HG03571 (cell line): ENCODE measurements around the gene ELK4.

Experiments used
- ATAC-seq: cut with Tn5 transposase; IDR thresholded peaks from one replicate; pipeline ENCODE4 v1.9.1; 2021; ENCODE audit not compliant: unreplicated experiment

The ELK4 gene

DNA sequence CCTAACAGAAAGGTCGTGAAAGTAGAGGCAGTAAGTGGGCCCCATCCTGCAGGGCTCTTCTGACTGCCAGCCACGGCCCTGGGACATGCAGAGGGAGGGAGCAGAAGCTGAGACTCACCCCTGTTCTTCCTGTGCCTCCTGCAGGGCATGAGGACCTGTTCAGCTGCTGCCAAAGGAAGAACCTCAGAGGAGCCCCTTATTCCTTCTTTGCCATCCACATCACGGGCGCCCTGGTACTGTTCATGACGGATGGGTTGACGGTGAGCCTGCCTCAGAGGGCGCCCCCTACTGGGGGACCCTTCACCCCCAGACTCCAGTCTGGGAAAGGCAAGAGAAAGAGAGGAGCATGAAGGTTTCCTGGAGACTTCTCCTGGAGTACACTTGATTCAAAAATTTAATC, 47.1 kb downstream of the ELK4 start:
- ATAC-seq, result no peak

DNA sequence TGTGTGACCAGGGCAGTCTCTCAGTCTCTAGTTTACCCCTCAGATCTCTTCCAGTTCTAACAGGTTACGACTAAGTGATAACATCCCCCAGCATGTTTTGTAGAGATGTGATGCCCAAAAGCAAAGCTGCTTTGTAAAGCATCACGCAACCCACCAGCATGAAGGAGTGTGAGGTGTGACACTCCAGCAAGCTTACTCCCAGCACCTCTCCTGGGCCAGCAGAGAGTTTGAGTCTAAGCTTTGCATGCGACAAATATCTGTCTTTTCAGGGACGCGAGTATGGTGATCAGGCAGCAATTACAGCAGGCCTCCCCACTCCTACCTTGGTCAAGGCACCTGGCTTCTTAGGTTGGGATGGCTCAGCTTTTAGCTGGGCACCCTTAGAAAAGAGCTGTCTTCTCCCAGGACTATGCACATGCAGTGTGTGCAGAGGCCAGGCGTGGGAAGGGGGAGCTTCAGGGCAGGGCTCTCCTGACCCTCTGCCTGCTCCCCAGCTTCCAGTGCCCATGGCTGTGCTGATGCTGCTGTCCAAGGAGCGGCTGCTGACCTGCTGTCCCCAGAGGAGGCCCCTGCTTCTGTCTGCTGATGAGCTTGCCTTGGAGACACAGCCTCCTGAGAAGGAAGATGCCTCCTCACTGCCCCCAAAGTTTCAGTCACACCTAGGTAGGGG, 48.2 kb downstream of the ELK4 start:
- ATAC-seq, result no peak

DNA sequence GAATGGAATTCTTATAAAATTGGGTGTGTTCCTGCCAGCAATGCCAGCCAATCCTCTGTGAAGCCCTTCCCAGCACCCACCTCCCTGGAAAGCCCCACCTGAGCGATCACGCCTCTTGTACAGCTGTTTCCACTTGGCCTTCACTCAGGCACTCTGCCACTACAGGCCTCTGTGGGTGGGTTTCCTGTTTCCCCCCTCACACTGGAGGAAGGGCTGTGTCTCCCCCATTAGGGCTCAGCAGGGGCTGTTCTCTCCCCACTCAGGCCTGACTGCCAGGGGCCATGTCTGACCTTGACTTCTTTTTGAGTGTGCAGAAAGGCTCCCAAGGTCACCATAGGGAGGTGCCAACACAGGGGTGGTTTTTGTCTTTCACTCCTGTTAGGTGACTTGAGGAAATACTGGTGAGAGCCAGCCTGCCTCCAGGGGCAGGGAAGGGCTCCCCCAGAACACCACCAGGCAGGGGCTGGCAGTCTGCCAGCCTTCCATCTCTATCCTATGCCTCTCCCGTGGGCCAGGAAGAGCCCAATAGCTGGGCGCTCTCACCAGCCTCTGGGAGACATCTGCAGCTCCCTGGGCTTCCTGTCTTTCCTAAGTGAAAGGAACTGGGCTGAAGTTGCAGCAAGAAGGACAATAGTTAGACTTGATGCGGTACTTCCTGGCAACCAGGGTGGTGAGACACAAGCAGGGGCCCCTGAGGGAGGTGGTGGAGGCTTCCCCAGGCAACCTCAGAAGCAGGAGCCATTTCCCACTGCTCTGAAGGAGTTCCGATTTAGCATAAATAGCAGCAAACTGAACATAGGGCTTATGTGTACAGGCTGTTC, 49.1 kb downstream of the ELK4 start:
- no peak for ATAC-seq

DNA sequence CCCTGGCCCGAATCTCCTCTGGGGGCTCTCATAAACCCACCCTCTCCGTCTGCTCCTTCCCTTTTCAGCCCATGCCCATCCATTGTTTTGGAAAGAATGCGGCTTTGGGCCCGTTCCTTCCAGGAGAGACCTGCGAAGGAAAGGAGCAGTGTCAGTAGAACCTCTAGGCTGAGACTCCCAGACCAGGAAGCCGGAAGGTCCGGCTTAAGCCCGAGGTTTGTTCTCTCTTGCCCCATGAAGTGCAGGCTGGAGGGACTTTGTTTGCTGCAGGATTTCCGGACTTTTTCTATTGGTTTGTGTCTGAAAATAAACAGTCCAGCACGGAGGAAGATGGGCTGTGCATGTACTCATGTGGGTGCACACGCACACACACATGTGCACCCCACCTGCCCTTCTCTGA, 49.8 kb downstream of the ELK4 start:
- ATAC-seq, result no peak

DNA sequence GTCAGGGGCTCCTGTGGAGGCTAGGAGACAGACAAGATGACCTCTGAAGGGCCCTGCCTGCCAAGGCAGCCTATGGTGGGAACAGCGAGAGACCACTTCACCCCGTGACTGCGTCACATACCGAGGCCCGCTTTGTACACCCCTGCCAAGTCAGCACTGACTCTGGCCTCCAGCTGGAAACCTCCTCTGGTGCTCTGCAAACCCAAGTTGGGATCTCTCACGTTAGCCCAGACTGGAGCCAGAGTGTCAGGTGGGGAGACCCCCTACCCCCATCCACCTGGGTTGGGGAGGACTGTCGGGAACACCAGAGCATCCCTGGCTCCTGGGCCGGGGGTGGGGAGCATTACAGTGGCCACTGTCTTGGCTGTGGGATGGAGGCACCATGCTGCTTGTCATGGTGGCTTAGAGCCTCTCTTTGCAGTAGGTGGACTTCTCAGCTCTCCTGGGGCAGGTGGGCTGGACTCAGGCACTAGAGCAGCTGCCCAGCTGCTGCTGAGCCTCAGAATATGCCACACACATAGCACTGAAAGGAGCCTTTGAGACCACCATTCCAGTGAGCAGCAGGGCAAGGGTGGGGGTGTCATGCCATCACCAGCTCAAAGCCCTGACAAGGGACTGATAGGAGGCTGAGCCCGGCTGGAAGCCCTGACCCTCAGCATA, 50.4 kb downstream of the ELK4 start:
- ATAC-seq, result no peak

DNA sequence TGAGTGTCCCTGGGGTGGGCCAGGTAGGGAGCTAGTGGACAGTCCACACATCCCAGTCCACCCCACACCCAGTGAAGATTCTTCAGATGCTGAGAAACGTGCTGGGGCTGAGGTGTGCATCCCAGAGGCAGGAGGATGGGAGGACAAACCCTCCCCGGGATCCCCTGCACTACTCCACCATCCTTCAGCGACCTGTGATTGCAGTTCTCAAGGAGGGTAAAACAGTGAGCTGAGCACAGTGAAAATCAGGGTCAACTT, 51.0 kb downstream of the ELK4 start:
- ATAC-seq, result no peak

DNA sequence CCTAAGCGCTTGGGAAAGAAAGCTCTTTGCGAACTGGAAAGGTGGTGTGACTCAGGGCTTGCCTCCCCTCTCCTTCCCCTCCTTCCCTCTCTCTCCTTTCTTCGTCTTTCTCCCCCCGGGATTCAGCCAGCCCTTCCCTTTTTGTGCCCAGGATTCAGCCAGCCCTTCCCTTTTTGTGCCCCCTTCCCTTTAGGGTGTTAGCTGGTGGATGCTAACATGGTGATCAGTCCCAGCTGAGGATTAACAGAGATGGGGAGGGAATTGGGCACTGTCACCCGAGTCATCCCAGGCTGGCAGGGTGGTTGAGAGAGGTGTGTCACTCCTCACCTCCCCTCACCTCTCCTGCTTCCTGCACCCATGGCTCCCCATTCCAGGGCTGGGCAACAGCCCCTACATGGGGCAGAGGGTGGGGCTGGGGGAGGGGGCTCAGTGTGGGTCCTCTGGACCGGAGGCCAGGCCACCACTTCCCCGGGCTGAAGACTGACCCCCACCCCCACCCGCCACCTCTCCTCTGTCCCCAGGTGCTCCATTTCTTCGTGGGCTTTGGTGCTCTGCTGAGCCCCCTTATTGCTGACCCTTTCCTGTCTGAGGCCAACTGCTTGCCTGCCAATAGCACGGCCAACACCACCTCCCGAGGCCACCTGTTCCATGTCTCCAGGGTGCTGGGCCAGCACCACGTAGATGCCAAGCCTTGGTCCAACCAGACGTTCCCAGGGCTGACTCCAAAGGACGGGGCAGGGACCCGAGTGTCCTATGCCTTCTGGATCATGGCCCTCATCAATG, 51.5 kb downstream of the ELK4 start:
- no peak for ATAC-seq

DNA sequence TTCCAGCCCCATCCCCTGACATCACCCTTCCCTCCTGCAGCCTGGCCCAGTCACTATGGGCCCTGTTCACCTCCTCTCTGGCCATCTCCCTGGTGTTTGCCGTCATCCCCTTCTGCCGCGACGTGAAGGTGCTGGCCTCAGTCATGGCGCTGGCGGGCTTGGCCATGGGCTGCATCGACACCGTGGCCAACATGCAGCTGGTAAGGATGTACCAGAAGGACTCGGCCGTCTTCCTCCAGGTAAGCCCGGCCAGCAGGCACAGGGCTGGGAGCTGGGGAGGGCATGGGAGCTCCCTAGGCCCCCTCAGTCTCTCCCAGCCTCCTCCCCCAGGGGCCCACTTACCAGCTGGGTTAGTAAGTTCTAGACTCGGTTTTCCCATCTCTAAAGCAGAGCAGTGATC, 52.1 kb downstream of the ELK4 start:
- ATAC-seq, result no peak

DNA sequence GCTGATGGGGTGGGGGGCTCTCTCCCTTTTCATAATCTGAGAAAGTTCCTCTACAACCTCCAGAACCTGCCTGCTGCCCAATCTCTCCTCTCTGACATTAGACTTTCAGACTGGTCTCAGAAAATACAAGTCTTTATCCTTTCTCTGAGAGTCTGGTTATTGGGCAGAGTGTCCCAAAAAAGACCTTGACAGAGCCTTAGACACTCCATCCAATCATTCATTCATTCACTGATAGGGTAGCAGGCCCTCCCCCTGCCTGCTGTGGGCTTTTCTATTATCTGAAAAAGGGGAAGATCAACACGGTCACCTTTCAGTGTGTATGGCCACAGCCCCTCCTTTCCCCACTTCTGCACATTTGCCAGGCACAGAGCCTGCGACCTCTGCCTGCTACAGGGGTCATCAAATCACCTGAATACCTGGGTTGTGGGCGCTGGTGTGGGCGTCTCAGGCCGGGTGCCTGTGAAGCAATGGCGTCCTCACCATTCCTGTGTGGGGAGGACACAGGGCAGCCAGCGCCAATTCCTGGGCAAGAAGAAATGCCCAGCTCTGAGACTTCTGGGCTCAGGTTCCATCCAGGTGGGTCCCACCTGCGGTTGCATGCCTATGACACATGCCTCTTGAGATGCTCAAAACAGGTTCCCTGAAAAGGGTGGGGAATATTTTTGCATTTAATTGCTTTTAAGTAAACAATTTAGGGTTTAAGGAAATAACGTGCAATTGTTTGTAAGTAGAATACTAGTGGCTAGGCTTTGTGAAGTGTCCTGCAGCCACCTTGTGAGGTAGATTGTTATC, 52.8 kb downstream of the ELK4 start:
- no peak for ATAC-seq

DNA sequence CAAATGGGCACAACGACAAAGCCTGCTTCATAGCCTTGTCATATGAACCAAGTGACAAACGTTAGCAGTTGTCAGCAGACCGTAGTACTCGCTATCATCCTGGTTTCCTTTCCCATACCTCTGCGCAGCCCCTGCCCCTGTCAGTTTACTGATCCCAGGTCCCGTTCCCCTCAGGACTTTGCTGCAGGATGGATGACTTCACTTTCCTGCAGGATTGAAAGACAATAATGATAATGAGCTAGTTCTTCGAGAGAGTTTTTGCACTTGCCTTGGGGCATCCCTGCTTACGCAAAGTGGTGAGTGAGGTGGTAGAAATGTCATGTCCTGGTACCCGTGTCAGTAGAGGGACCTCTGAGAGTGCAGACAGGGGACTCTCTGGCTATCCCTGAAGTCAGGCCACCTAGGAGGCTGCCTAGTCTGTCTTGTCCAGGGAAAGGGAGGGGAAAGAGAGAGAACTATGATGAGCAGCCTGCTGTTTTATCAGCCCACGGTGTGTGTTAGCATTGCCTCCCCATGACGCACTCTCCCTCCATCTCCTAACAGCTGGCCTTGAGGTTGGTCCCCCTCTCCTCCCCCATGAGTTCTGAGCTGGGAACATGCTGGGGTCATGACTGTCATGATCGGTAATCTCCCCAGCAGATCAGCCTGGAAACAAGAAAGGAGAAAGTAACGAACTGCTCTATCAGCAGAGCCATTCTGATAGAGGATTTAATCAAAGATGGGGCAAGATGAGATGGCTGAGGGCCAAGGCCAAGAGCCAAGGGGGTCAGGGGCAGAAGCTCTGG, 53.7 kb downstream of the ELK4 start:
- ATAC-seq, result no peak

DNA sequence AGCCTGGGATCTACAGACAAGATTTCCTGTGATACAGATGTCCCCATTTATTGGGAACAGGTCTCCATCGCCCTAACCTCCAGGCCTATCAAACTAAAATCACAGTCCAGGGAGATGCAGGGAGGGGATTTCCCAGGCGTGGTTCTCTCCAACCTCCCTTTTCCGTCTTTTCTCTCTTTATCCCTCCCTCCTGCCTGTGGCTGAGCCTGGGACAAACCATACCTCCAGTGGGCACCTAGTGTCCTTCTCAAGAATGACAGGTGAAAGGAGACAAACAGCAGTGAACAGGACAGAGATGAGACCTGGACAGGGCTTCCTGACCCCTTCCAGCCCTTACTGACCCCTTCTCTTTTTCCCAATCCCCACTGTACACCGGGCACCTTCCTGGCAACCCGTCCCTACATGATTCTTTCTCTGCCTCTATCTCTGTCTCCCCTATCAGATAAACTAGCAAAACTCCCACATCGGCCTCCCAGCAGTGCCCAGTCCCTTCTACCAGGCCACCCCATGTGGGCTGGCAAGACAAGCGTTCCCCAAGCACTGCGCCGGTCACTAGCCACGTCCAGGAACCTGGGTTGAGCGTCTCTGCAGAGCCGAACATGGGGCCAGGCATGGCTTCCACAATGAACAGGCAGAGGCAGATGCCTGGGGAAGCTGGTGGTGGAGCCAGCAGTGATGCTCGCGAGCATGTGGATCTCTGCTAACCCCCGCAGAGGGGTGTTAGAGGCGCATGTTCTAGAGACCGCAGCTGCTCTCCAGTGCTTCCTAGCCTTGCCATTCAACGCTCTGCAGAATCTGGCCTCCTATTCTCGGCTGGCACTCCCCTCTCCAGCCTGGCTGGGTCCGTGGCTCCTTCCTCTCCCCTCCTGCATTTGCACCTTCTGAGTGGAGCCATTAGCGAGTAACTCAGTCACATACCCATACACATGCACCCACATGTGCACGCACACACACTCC, 54.7 kb downstream of the ELK4 start:
- no peak for ATAC-seq

DNA sequence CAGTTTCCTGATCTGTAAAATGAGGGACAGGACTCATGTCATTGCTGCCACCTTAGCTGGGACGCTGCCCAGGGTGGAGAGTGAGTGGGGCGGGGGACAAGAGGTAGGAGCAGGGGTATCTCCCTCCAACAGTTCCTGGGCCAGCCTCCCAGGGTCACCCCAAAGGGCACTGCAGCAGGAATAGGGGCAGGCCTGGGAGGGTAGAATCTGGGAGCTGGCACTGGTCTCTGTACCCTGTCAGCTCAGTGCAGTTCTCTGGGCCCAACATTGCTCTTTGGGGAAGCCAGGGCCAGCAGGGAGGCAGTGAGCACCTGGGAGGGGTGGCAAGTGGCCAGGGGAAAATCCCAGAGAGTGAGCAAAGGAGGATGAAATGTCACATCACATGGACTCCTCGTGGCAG, 55.8 kb downstream of the ELK4 start:
- no peak for ATAC-seq

DNA sequence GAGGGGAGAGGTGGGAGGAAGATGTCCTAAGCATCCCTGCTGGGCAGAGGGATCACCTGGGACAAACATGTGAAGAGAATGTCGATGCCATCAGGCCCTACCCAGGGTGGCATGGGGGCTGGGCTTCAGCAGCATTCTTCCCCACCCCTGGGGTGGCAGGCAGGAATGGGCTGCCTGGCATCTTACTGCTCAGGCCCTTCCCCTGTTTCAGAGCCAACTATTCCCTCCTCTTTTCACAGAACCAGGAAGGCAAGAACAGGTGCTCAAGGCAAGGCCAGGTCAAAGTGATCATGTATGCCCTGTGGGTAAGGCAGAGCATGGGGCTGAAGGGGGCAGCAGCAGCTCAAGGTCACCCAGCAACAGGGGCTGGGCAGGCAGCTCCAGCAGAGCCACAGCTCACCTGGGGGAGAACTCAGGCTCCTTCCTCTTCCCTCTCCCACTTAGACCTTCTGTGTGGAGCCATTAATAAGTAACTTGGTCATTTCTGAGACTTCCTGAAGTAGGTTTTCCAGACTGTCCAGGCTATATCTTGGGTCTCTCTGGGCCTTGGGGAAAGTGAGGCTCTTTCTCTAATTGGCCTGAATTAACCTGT, 56.4 kb downstream of the ELK4 start:
- ATAC-seq, result no peak

DNA sequence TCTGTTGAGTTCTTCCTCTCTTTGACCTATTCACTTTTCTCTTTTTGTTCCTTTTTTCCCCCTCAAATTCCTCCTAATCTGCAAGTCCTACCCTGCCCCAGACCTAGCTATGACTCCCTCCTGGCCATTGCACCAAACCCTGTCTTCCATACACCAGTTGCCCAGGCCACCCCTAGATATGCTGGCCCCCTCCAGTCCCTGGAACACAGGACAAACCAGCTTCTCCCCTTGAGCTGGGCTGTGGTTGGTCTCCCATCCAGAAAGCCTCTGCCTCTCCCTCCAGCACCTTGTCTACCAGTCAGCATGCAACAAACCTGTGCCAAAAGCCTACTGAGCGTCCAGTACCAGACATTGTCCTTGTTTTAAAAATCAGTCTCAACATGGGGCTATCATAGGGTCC, 59.4 kb downstream of the ELK4 start:
- ATAC-seq, result no peak

DNA sequence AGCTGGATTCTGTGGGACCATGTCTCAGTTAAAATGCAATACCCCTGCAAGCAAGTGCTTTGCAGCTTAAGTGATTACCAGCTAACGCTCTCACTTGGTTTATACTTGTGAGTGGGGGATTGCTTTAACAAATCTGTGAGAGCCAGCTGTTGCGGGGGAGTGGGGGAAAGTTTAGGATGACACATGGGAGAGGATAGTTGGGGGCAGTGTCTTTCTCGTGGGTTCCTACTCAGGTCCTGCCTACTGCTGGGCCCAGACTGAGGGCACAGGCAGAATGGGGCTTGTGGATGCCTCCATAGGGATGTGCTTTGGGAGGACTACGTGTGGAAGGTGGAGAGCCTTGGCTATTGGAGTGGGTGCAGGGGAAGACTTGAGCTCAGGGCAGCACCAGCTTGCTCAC, 60.1 kb downstream of the ELK4 start:
- ATAC-seq, result no peak

DNA sequence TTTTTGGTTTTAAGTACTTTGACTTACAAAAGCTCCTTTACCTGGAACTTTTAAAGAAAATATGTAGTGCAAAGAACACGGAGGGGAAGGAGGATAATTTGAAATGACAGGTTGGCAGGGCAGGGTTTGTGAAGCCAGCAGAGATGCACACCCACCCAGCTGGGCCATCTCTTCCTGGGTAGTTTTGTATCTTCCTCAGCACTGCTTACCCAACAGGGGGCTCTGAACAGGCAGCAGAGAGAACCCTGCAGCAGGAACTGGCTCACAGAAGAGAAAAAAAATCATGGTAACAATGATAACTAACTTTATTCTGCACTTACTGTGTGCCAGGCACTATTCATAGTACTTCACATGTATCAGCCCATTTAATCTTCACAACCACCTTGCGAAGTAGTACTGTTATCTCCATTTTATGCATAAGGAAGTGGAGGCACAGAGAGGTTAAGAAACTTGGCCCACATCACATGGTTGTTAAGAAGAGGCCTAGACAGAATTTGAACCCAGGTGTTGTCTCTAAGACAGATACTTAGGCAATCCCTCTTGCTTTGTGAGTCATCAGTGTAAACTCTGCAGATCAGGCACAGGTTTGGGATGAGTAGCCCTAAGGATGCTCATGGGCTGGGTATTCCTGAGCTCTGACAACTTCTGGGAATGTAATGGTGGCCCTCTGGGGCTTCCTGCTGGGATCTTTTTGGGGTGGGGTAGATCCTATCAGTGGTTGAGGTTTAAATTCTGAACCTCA, 60.8 kb downstream of the ELK4 start:
- ATAC-seq, result no peak

DNA sequence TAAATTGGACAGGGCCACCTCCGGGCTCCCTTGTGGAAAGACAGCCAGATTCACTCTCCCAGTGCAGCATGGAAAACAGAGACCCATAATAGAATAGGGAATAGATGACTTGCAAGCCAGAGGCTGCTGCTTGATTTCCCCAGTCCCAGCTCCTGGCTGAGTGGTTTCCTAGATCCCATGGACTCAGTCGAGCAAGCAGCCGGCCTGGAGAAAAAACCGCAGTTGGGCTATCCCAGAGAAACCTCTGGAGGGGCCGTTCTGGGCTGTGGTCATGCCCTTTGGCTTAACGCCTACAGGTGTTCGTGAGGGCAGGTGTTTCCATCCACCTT, 61.7 kb downstream of the ELK4 start:
- no peak for ATAC-seq
